ENCODE measurements around the gene ABHD17A.

Gene ABHD17A

GRCh38 chr19:1909761-1910080 lies 24.4 kb upstream of the ABHD17A start:
- Histone ChIP-seq H3K4me2 (ENCODE audit: low read depth, low read length) (no peak overlapping the region), H3K79me2 (ENCODE audit: low read length) (peaks cover 90% of the 10 kb centered on the region), H4K20me1 (ENCODE audit: insufficient read depth, low read length) (no peaks in the 10 kb centered on the region), H3K27ac (ENCODE audit: low read length) (no peak overlapping the region), H3F3A (ENCODE audit: insufficient read depth, low read length) (peaks cover 8% of the 10 kb centered on the region), H3K9me2 (replicated peaks; ENCODE audit: insufficient read depth, low read length) (no peaks in the 10 kb centered on the region), H3K36me3 (replicated peaks; ENCODE audit: insufficient read depth, low read length) (0 out of 2 replicates have a peak, but pooled peaks cover 2% of the 10 kb centered on the region), H3K9me3 (replicated peaks; ENCODE audit: insufficient read depth, low read length) (no peaks in the 10 kb centered on the region), H3K4me3 (ENCODE audit: low read length) (no peak overlapping the region), H2AFZ (ENCODE audit: low read length) (no peak overlapping the region), H3K27me3 (replicated peaks; ENCODE audit: insufficient read depth, low read length) (no peaks in the 10 kb centered on the region), H3K4me1 (ENCODE audit: low read length) (peaks cover 5% of the 10 kb centered on the region), H3K9ac (ENCODE audit: low read length) (no peak overlapping the region)
- no peak for DNase-seq
- TF ChIP-seq EZH2phosphoT487 (IDR thresholded peaks at IDR 0.05; ENCODE audit: low read length) (no peak), EZH2 (optimal IDR thresholded peaks at IDR 0.05; ENCODE audit: low read depth, low read length) (no peak), CTCF (IDR thresholded peaks at IDR 0.05; ENCODE audit: low read length) (no peak)

GRCh38 chr19:1908364-1908678 lies 23.0 kb upstream of the ABHD17A start:
- Histone ChIP-seq H3K9ac (ENCODE audit: low read length) (no peak overlapping the region), H3K79me2 (ENCODE audit: low read length) (peaks cover 77% of the 10 kb centered on the region), H2AFZ (ENCODE audit: low read length) (no peak overlapping the region), H3K4me1 (ENCODE audit: low read length) (peaks cover 18% of the 10 kb centered on the region), H3K4me3 (ENCODE audit: low read length) (no peak overlapping the region), H4K20me1 (ENCODE audit: insufficient read depth, low read length) (no peaks in the 10 kb centered on the region), H3K27ac (ENCODE audit: low read length) (no peak overlapping the region), H3K36me3 (replicated peaks; ENCODE audit: insufficient read depth, low read length) (0 out of 2 replicates have a peak, but pooled peaks cover 2% of the 10 kb centered on the region), H3K9me2 (replicated peaks; ENCODE audit: insufficient read depth, low read length) (no peaks in the 10 kb centered on the region), H3F3A (ENCODE audit: insufficient read depth, low read length) (peaks cover 22% of the 10 kb centered on the region), H3K9me3 (replicated peaks; ENCODE audit: insufficient read depth, low read length) (no peaks in the 10 kb centered on the region), H3K27me3 (replicated peaks; ENCODE audit: insufficient read depth, low read length) (no peaks in the 10 kb centered on the region), H3K4me2 (ENCODE audit: low read depth, low read length) (no peak overlapping the region)
- DNase-seq, result no peak
- no peak for TF ChIP-seq CTCF (IDR thresholded peaks at IDR 0.05; ENCODE audit: low read length)
- no peak for TF ChIP-seq EZH2 (optimal IDR thresholded peaks at IDR 0.05; ENCODE audit: low read depth, low read length)
- no peak for TF ChIP-seq EZH2phosphoT487 (IDR thresholded peaks at IDR 0.05; ENCODE audit: low read length)

DNA sequence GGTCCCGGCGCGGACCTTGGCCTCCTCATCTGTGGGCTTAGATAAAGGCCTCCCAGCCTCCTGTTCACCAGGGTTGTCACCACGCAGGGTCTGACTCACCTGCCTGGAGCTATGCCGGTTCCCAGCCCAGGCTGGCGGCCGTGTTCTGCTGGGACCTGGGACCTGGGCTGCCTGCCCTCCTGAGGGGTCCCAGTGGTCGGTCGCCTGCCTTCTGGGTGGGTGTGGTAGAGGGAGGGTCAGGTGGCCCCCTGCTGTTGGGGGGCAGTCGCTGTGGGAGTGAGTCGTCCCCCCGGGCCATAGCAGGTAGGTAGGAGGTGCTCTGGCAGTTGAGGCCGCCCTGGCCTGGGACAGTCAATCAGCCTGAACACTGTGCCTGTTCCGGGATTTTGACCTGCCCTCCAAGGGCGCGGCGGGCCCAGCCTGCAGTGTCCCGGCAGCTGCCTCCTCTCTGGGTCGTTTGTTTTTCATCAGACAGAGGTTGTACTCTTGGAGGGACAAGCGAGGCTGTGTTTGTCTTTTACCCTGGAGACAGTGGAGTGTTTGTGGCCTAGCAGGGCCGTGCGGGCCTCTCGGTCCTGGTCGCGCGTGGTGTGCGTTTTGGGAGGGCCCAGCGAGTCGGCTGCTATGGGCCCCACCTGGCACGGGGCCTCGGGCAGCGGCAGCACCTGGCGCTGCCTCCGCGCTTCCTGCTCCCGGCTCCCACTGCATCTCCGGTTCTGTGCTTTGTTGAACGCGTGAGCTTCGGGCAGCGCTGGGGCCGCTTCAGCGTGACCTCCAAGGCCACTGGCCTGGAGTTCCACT lies 22.5 kb upstream of the ABHD17A start:
- TF ChIP-seq EZH2phosphoT487 (IDR thresholded peaks at IDR 0.05; ENCODE audit: low read length) (no peak), EZH2 (optimal IDR thresholded peaks at IDR 0.05; ENCODE audit: low read depth, low read length) (no peak), CTCF (IDR thresholded peaks at IDR 0.05; ENCODE audit: low read length) (no peak)
- Histone ChIP-seq H3K4me3 (ENCODE audit: low read length) (no peak overlapping the region), H3K36me3 (replicated peaks; ENCODE audit: insufficient read depth, low read length) (no peaks in the 10 kb centered on the region), H3K79me2 (ENCODE audit: low read length) (peaks cover 71% of the 10 kb centered on the region), H3K4me2 (ENCODE audit: low read depth, low read length) (no peak overlapping the region), H3K9me3 (replicated peaks; ENCODE audit: insufficient read depth, low read length) (no peaks in the 10 kb centered on the region), H2AFZ (ENCODE audit: low read length) (no peak overlapping the region), H3K4me1 (ENCODE audit: low read length) (peaks cover 23% of the 10 kb centered on the region), H3F3A (ENCODE audit: insufficient read depth, low read length) (peaks cover 27% of the 10 kb centered on the region), H3K9me2 (replicated peaks; ENCODE audit: insufficient read depth, low read length) (no peaks in the 10 kb centered on the region), H4K20me1 (ENCODE audit: insufficient read depth, low read length) (no peaks in the 10 kb centered on the region), H3K27me3 (replicated peaks; ENCODE audit: insufficient read depth, low read length) (no peaks in the 10 kb centered on the region), H3K27ac (ENCODE audit: low read length) (no peak overlapping the region), H3K9ac (ENCODE audit: low read length) (no peak overlapping the region)
- no peak for DNase-seq
